Activated naive CD8-positive, alpha-beta T cell treated with anti-CD3 and anti-CD28 coated beads for 36 hours (primary cell): ENCODE results near the gene GOLGA1. TPM values are rescaled to one million over a fixed set of nuclear protein-coding genes. Genes with fewer than 3 reads are reported as not detected.

Source experiments
- DNase-seq: peaks from one replicate; pipeline ENCODE4 v3.0.0; 2021
- H3K27ac Mint-ChIP-seq: one replicate; pipeline ENCODE4 v1.8.0; 2022; ENCODE audit warnings: mild to moderate bottlenecking, moderate library complexity, mixed read lengths
- H3K27me3 Mint-ChIP-seq: one replicate; pipeline ENCODE4 v1.8.0; 2022; ENCODE audit warnings: mild to moderate bottlenecking, mixed read lengths
- H3K36me3 Mint-ChIP-seq: one replicate; pipeline ENCODE4 v1.8.0; 2021; ENCODE audit warnings: mild to moderate bottlenecking, mixed read lengths
- H3K4me1 Mint-ChIP-seq: one replicate; pipeline ENCODE4 v1.8.0; 2021; ENCODE audit warnings: mixed read lengths
- H3K4me3 Mint-ChIP-seq: one replicate; pipeline ENCODE4 v1.8.0; 2022; ENCODE audit warnings: mild to moderate bottlenecking, moderate library complexity, mixed read lengths
- H3K9me3 Mint-ChIP-seq: one replicate; pipeline ENCODE4 v1.8.0; 2022; ENCODE audit warnings: mixed read lengths
- total RNA-seq, 2 experiments: library from RNA; stranded (reverse); gene quantifications; one replicate each; pipeline ENCODE4 v1.2.3, GENCODE V29; 2021

The GOLGA1 gene
- total RNA-seq, 2 experiments from 2014 or later, result 12.0 to 14.3 TPM

GRCh38 chr9:124908098-124908497 is 32.8 kb downstream of the GOLGA1 start:
- Mint-ChIP-seq H3K27me3 (peaks cover 5% of the 10 kb centered on the region), H3K27ac (no peak overlapping the region), H3K4me3 (no peak overlapping the region), H3K4me1 (no peaks in the 10 kb centered on the region), H3K36me3 (peaks cover 43% of the 10 kb centered on the region), H3K9me3 (no peaks in the 10 kb centered on the region)
- DNase-seq, result no peak

- Mint-ChIP-seq H3K27ac (no peak overlapping the region), H3K36me3 (peaks cover 43% of the 10 kb centered on the region), H3K9me3 (no peaks in the 10 kb centered on the region), H3K4me3 (no peak overlapping the region), H3K4me1 (no peaks in the 10 kb centered on the region), H3K27me3 (peaks cover 9% of the 10 kb centered on the region)
- no peak for DNase-seq
These were observed 33.9 kb downstream of the GOLGA1 start for GRCh38 chr9:124906966-124907365.

GRCh38 chr9:124899845-124900244 is 41.0 kb downstream of the GOLGA1 start:
- H3K36me3 Mint-ChIP-seq, result peaks cover 36% of the 10 kb centered on the region
- DNase-seq, result no peak
- H3K4me3 Mint-ChIP-seq, result no peak overlapping the region
- H3K4me1 Mint-ChIP-seq, result peaks cover 5% of the 10 kb centered on the region
- H3K27ac Mint-ChIP-seq, result no peak overlapping the region
- peaks cover 9% of the 10 kb centered on the region for H3K27me3 Mint-ChIP-seq
- H3K9me3 Mint-ChIP-seq, result no peaks in the 10 kb centered on the region

GRCh38 chr9:124897570-124898460 is 43.1 kb downstream of the GOLGA1 start:
- Mint-ChIP-seq H3K27me3 (peaks cover 2% of the 10 kb centered on the region), H3K27ac (no peak overlapping the region), H3K9me3 (no peaks in the 10 kb centered on the region), H3K36me3 (peaks cover 39% of the 10 kb centered on the region), H3K4me1 (peaks cover 7% of the 10 kb centered on the region), H3K4me3 (no peak overlapping the region)
- DNase-seq, result no peak

GRCh38 chr9:124894741-124895170 is 46.1 kb downstream of the GOLGA1 start:
- no peak for DNase-seq
- Mint-ChIP-seq H3K4me3 (no peak overlapping the region), H3K27ac (no peak overlapping the region), H3K27me3 (no peaks in the 10 kb centered on the region), H3K4me1 (peaks cover 7% of the 10 kb centered on the region), H3K9me3 (no peaks in the 10 kb centered on the region), H3K36me3 (peaks cover 50% of the 10 kb centered on the region)

GRCh38 chr9:124894035-124894740 is 46.7 kb downstream of the GOLGA1 start:
- H3K4me1 Mint-ChIP-seq, result peaks cover 7% of the 10 kb centered on the region
- peaks cover 4% of the 10 kb centered on the region for H3K27me3 Mint-ChIP-seq
- no peak overlapping the region for H3K27ac Mint-ChIP-seq
- peaks cover 50% of the 10 kb centered on the region for H3K36me3 Mint-ChIP-seq
- H3K4me3 Mint-ChIP-seq, result no peak overlapping the region
- no peak for DNase-seq
- H3K9me3 Mint-ChIP-seq, result no peaks in the 10 kb centered on the region

GRCh38 chr9:124890179-124890578 is 50.7 kb downstream of the GOLGA1 start:
- Mint-ChIP-seq H3K27ac (no peak overlapping the region), H3K27me3 (peaks cover 4% of the 10 kb centered on the region), H3K36me3 (peaks cover 65% of the 10 kb centered on the region), H3K9me3 (no peaks in the 10 kb centered on the region), H3K4me3 (no peak overlapping the region), H3K4me1 (peaks cover 4% of the 10 kb centered on the region)
- DNase-seq, result no peak

GRCh38 chr9:124889006-124889405 is 51.9 kb downstream of the GOLGA1 start:
- Mint-ChIP-seq H3K4me1 (no peaks in the 10 kb centered on the region), H3K36me3 (peaks cover 57% of the 10 kb centered on the region), H3K27ac (no peak overlapping the region), H3K4me3 (no peak overlapping the region), H3K9me3 (no peaks in the 10 kb centered on the region), H3K27me3 (peaks cover 4% of the 10 kb centered on the region)
- DNase-seq, result no peak

- DNase-seq, result no peak
- Mint-ChIP-seq H3K27ac (no peak overlapping the region), H3K9me3 (no peaks in the 10 kb centered on the region), H3K4me3 (no peak overlapping the region), H3K4me1 (no peaks in the 10 kb centered on the region), H3K36me3 (peaks cover 56% of the 10 kb centered on the region), H3K27me3 (peaks cover 4% of the 10 kb centered on the region)
These were observed 53.1 kb downstream of the GOLGA1 start for GRCh38 chr9:124887832-124888231.

- no peak overlapping the region for H3K27ac Mint-ChIP-seq
- H3K27me3 Mint-ChIP-seq, result peaks cover 4% of the 10 kb centered on the region
- no peaks in the 10 kb centered on the region for H3K9me3 Mint-ChIP-seq
- H3K4me3 Mint-ChIP-seq, result no peak overlapping the region
- no peak for DNase-seq
- H3K4me1 Mint-ChIP-seq, result no peaks in the 10 kb centered on the region
- peaks cover 53% of the 10 kb centered on the region for H3K36me3 Mint-ChIP-seq
These were observed 53.9 kb downstream of the GOLGA1 start for GRCh38 chr9:124886866-124887492.

GRCh38 chr9:124886461-124886860 is 54.4 kb downstream of the GOLGA1 start:
- H3K27me3 Mint-ChIP-seq, result peaks cover 4% of the 10 kb centered on the region
- peaks cover 53% of the 10 kb centered on the region for H3K36me3 Mint-ChIP-seq
- no peak overlapping the region for H3K27ac Mint-ChIP-seq
- no peak for DNase-seq
- H3K4me1 Mint-ChIP-seq, result no peaks in the 10 kb centered on the region
- H3K9me3 Mint-ChIP-seq, result no peaks in the 10 kb centered on the region
- H3K4me3 Mint-ChIP-seq, result no peak overlapping the region

GRCh38 chr9:124885551-124885950 is 55.3 kb downstream of the GOLGA1 start:
- Mint-ChIP-seq H3K4me3 (no peak overlapping the region), H3K36me3 (peaks cover 43% of the 10 kb centered on the region), H3K27ac (no peak overlapping the region), H3K4me1 (no peaks in the 10 kb centered on the region), H3K27me3 (peaks cover 4% of the 10 kb centered on the region), H3K9me3 (no peaks in the 10 kb centered on the region)
- DNase-seq, result no peak

- H3K36me3 Mint-ChIP-seq, result peaks cover 32% of the 10 kb centered on the region
- DNase-seq, result no peak
- H3K27me3 Mint-ChIP-seq, result peaks cover under 1% of the 10 kb centered on the region
- H3K9me3 Mint-ChIP-seq, result no peaks in the 10 kb centered on the region
- no peak overlapping the region for H3K4me3 Mint-ChIP-seq
- H3K4me1 Mint-ChIP-seq, result no peaks in the 10 kb centered on the region
- no peak overlapping the region for H3K27ac Mint-ChIP-seq
These were observed 56.5 kb downstream of the GOLGA1 start for GRCh38 chr9:124884376-124884775.

GRCh38 chr9:124882231-124882630 is 58.7 kb downstream of the GOLGA1 start:
- DNase-seq, result no peak
- Mint-ChIP-seq H3K27ac (no peak overlapping the region), H3K9me3 (no peaks in the 10 kb centered on the region), H3K27me3 (no peaks in the 10 kb centered on the region), H3K4me1 (no peaks in the 10 kb centered on the region), H3K36me3 (peaks cover 22% of the 10 kb centered on the region), H3K4me3 (no peak overlapping the region)

GRCh38 chr9:124881138-124881743 is 59.6 kb downstream of the GOLGA1 start:
- no peak overlapping the region for H3K4me3 Mint-ChIP-seq
- DNase-seq, result no peak
- no peak overlapping the region for H3K27ac Mint-ChIP-seq
- H3K27me3 Mint-ChIP-seq, result no peaks in the 10 kb centered on the region
- H3K9me3 Mint-ChIP-seq, result no peaks in the 10 kb centered on the region
- H3K36me3 Mint-ChIP-seq, result peaks cover 20% of the 10 kb centered on the region
- H3K4me1 Mint-ChIP-seq, result no peaks in the 10 kb centered on the region
